K562 (cell line): Measurements from ENCODE around the gene PDIA5. TPM values are rescaled to one million over a fixed set of nuclear protein-coding genes. Genes with fewer than 3 reads are reported as not detected.

ENCODE experiments used
- ADNP ChIP-seq: fragments of 200-800 bp; sonication (Bioruptor generic); IDR thresholded peaks from 2 replicates; pipeline ENCODE4 v1.6.1; 2016; ENCODE audit warnings: missing genetic modification characterization, missing compliant biosample characterization
- ATF7 ChIP-seq: fragments of 450-650 bp; IDR thresholded peaks from 2 replicates; pipeline ENCODE4 v1.7.1; 2014; ENCODE audit warnings: mild to moderate bottlenecking, moderate library complexity
- CHD1 ChIP-seq: fragments of 200-600 bp; sonication (generic); IDR thresholded peaks from one replicate; pipeline ENCODE4 v1.6.1; 2012; ENCODE audit warnings: mild to moderate bottlenecking, moderate library complexity, low read length, inconsistent platforms
- FOXK1 ChIP-seq: sonication (generic); formaldehyde crosslinking; IDR thresholded peaks from 2 replicates; pipeline ENCODE4 v1.8.0; 2022; ENCODE audit warnings: missing genetic modification reagents, mild to moderate bottlenecking, borderline replicate concordance
- MTA3 ChIP-seq: fragments of 450-650 bp; formaldehyde crosslinking; IDR thresholded peaks from 2 replicates; pipeline ENCODE4 v1.6.1; 2017; ENCODE audit warnings: mild to moderate bottlenecking, borderline replicate concordance
- NONO ChIP-seq, 2 experiments: fragments of 200-400 bp in 1 of 2; fragments of 450-650 bp in 1 of 2; formaldehyde crosslinking in 1 of 2; IDR thresholded peaks; 2 replicates each; pipeline ENCODE4 v1.6.1; 2017; ENCODE audit warnings: low read depth in 2 of 2, mild to moderate bottlenecking in 2 of 2, moderate library complexity in 2 of 2, low read length in 1 of 2
- NR3C1 ChIP-seq: sonication (generic); formaldehyde crosslinking; IDR thresholded peaks from 2 replicates; pipeline ENCODE4 v1.8.1; 2022; ENCODE audit warnings: missing genetic modification reagents
- POLR2A ChIP-seq: fragments of 450-650 bp; conservative IDR thresholded peaks from 2 replicates; pipeline ENCODE4 v1.6.1; 2016
- RB1 ChIP-seq: fragments of 450-650 bp; IDR thresholded peaks from 2 replicates; pipeline ENCODE4 v1.6.1; 2017; ENCODE audit warnings: low read depth, mild to moderate bottlenecking
- RBFOX2 ChIP-seq: fragments of 200-400 bp; formaldehyde crosslinking; IDR thresholded peaks from 2 replicates; pipeline ENCODE4 v1.6.1; 2017; ENCODE audit warnings: low read depth, mild to moderate bottlenecking, low read length, moderate library complexity
- RBM34 ChIP-seq: fragments of 200-400 bp; formaldehyde crosslinking; IDR thresholded peaks from 2 replicates; pipeline ENCODE4 v1.6.1; 2018; ENCODE audit warnings: low read length, borderline replicate concordance; ENCODE audit not compliant: insufficient read depth
- RBM39 ChIP-seq: fragments of 200-400 bp; formaldehyde crosslinking; optimal IDR thresholded peaks from 2 replicates; pipeline ENCODE3; 2018; ENCODE audit warnings: low read depth, low read length
- STAT5A ChIP-seq: IDR thresholded peaks from 2 replicates; pipeline ENCODE4 v1.6.1; 2012; ENCODE audit warnings: low read length, inconsistent platforms, borderline replicate concordance
- TBP ChIP-seq: optimal IDR thresholded peaks from 2 replicates; pipeline ENCODE3; 2011; ENCODE audit warnings: low read depth, low read length, improper control_type of control experiment
- TEAD1 ChIP-seq, 2 experiments: fragments of 450-650 bp in 1 of 2; sonication (generic) in 1 of 2; formaldehyde crosslinking; IDR thresholded peaks; 2 replicates each; pipeline versions ENCODE4 v1.4.0 to v1.8.0; 2020 to 2022; ENCODE audit warnings: mild to moderate bottlenecking in 2 of 2, missing genetic modification reagents in 1 of 2
- TEAD2 ChIP-seq: fragments of 450-650 bp; IDR thresholded peaks from 2 replicates; pipeline ENCODE4 v1.6.1; 2016; ENCODE audit warnings: missing genetic modification characterization, control low read depth, missing compliant biosample characterization
- ZNF3 ChIP-seq: fragments of 250-450 bp; sonication (Bioruptor Pico); IDR thresholded peaks from 2 replicates; pipeline ENCODE4 v1.5.0; 2021; ENCODE audit warnings: mild to moderate bottlenecking, moderate library complexity
- ZNF408 ChIP-seq: fragments of 250-450 bp; sonication (Bioruptor Pico); IDR thresholded peaks from 2 replicates; pipeline ENCODE4 v1.4.0; 2020; ENCODE audit warnings: low read depth, mild to moderate bottlenecking, moderate library complexity
- ZNF695 ChIP-seq: fragments of 450-650 bp; formaldehyde crosslinking; IDR thresholded peaks from 2 replicates; pipeline ENCODE4 v1.4.0; 2020; ENCODE audit warnings: mild to moderate bottlenecking, moderate library complexity
- polyA plus RNA-seq, 8 experiments: library from polyadenylated mRNA; depleted of rRNA in 4 of 8; stranded (reverse) in 5 of 8; unstranded in 3 of 8; fragments of >200 nt; fragmentation: Nextera tagmentation in 2 of 8; fragmentation: Illumina TruSeq in 1 of 8; extraction: Ambion mirVana in 2 of 8; extraction: Trizol in 1 of 8; gene quantifications; 2 replicates each; pipeline versions ENCODE4 v1.2.1 to v1.2.3, GENCODE V29; 2011 to 2014; ENCODE audit warnings: inconsistent platforms in 1 of 8, missing spikeins in 1 of 8
- total RNA-seq, 7 experiments: library from RNA; depleted of rRNA in 6 of 7; stranded (reverse); fragments of >200 nt in 6 of 7; fragmentation: Illumina TruSeq in 2 of 7; extraction: Trizol in 2 of 7; gene quantifications; 2 replicates each; pipeline versions ENCODE4 v1.2.1 to v1.2.3, GENCODE V29; 2011 to 2021; ENCODE audit warnings: low replicate concordance in 1 of 7
- TF ChIP-seq, protein P1 (sequence below): fragments of 450-650 bp; IDR thresholded peaks from 2 replicates; pipeline ENCODE4 v1.6.1; 2014; ENCODE audit warnings: low read depth, mild to moderate bottlenecking, moderate library complexity, borderline replicate concordance
- TF ChIP-seq, protein P2 (sequence below), 2 experiments: fragments of 200-800 bp in 1 of 2; sonication (Bioruptor generic) in 1 of 2; sonication (generic) in 1 of 2; formaldehyde crosslinking in 1 of 2; IDR thresholded peaks in 1 of 2; conservative IDR thresholded peaks in 1 of 2; 2 replicates each; pipeline versions ENCODE4 v1.5.0 to v1.6.1; 2016 to 2020; ENCODE audit warnings: missing compliant biosample characterization in 1 of 2, missing genetic modification characterization in 1 of 2, missing genetic modification reagents in 1 of 2
- TF ChIP-seq, protein P3 (sequence below): fragments of 250-450 bp; sonication (Bioruptor Pico); IDR thresholded peaks from 2 replicates; pipeline ENCODE4 v1.4.0; 2020; ENCODE audit warnings: mild to moderate bottlenecking

Gene PDIA5
- total and polyA plus RNA-seq, 9 of the 15 experiments (the other 6 are each of a cell fraction or from before 2014, with no cell fraction given): 3.4 to 31.8 (median 19.6) TPM

DNA sequence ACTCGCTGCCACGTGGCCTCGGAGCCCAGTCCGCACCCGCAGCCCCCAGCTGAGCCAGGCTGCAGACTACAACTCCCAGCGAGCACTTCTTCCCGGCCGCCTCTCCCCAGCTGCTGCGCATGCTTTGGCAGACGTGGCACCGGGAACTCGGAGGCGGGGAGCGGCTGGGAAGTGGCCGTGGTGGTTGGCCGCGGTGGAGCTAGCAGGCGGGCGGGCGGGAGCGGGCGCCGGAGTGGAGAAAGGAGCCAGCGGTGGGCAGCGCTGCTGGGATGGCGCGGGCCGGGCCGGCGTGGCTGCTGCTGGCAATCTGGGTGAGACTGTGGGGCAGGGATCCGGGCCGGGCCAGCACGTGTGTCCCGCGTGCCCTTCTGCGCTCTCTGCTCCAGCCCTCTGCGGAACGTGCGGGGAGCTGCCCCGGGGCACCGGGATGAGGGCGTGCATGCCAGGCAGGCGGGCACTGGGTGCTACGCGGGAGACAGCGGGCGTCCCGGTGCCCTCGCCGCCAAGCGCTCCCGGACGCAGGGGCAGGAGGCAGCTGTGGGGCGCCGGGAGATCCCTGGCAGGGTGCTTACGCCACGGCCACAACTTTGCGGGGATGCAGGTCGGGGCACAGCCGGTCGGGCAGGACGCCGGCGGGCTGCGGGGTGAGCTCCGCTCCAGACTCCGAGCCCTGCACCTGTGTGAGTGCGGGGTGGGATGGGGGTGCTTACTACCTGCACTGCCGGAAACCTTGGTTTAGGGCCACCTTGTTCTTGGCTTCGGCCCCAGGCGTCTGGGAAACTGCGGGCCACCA is at the start of gene PDIA5 (continued):
- TF ChIP-seq NR3C1 (no peak; the same call in 1 of the 2 replicates), ZNF695 (no peak), ADNP (no peak), TBP (peak; percentile 72), RBM39 (no peak), POLR2A (peak; percentile 75), RB1 (peak; percentile 15; the same call in 1 of the 2 replicates), ZNF3 (CRISPR knock-in tag) (no peak), TEAD1 (CRISPR knock-in tag; IDR thresholded peaks at IDR 0.05) (no peak), TEAD2 (tag) (no peak), RBM34 (no peak), FOXK1 (CRISPR knock-in tag) (no peak), RBFOX2 (peak; percentile 92), NONO (IDR thresholded peaks at IDR 0.05; ENCODE audit: low read depth in 2 of 2, low read length in 1 of 2) (peak in 1 of 2 experiments; percentile 57; a peak in 1 of 4 replicates), STAT5A (no peak), MTA3 (no peak), CHD1 (peak; percentile 32), ATF7 (0 out of 2 replicates have a peak, but pooled peaks have one; percentile 15), ZNF408 (CRISPR knock-in tag) (no peak)
- TF ChIP-seq, protein P1, sequence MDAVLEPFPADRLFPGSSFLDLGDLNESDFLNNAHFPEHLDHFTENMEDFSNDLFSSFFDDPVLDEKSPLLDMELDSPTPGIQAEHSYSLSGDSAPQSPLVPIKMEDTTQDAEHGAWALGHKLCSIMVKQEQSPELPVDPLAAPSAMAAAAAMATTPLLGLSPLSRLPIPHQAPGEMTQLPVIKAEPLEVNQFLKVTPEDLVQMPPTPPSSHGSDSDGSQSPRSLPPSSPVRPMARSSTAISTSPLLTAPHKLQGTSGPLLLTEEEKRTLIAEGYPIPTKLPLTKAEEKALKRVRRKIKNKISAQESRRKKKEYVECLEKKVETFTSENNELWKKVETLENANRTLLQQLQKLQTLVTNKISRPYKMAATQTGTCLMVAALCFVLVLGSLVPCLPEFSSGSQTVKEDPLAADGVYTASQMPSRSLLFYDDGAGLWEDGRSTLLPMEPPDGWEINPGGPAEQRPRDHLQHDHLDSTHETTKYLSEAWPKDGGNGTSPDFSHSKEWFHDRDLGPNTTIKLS: peak; percentile 98
- TF ChIP-seq, protein P2, sequence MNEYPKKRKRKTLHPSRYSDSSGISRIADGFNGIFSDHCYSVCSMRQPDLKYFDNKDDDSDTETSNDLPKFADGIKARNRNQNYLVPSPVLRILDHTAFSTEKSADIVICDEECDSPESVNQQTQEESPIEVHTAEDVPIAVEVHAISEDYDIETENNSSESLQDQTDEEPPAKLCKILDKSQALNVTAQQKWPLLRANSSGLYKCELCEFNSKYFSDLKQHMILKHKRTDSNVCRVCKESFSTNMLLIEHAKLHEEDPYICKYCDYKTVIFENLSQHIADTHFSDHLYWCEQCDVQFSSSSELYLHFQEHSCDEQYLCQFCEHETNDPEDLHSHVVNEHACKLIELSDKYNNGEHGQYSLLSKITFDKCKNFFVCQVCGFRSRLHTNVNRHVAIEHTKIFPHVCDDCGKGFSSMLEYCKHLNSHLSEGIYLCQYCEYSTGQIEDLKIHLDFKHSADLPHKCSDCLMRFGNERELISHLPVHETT (CRISPR knock-in tag; conservative IDR thresholded peaks at IDR 0.05 in 1 of 2, IDR thresholded peaks at IDR 0.05 in 1 of 2): 0 out of 4 replicates have a peak, but pooled peaks of 1 of the 2 experiments have one; percentile 31
- TF ChIP-seq, protein P3, sequence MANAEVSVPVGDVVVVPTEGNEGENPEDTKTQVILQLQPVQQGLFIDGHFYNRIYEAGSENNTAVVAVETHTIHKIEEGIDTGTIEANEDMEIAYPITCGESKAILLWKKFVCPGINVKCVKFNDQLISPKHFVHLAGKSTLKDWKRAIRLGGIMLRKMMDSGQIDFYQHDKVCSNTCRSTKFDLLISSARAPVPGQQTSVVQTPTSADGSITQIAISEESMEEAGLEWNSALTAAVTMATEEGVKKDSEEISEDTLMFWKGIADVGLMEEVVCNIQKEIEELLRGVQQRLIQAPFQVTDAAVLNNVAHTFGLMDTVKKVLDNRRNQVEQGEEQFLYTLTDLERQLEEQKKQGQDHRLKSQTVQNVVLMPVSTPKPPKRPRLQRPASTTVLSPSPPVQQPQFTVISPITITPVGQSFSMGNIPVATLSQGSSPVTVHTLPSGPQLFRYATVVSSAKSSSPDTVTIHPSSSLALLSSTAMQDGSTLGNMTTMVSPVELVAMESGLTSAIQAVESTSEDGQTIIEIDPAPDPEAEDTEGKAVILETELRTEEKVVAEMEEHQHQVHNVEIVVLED (CRISPR knock-in tag): peak; percentile 16; the same call in 1 of the 2 replicates
